Measurements from ENCODE around the gene KLHL12.

Gene KLHL12

GRCh38 chr1:202958544-202959275, 31.7 kb upstream of the KLHL12 start:
- TF ChIP-seq FOXP2 (optimal IDR thresholded peaks at IDR 0.05; ENCODE audit: borderline replicate concordance, extremely low read depth, extremely low read length, insufficient read depth): no peak
- TF ChIP-seq REST (IDR thresholded peaks at IDR 0.05; ENCODE audit: insufficient read depth in 1 of 2, low read depth in 2 of 2, low read length in 2 of 2): no peak
- TF ChIP-seq POLR2AphosphoS5 (IDR thresholded peaks at IDR 0.05; ENCODE audit: low read depth, low read length): no peak
- no peak for TF ChIP-seq TAF1 (IDR thresholded peaks at IDR 0.05; ENCODE audit: borderline replicate concordance, insufficient read depth, low read length)
- no peak for TF ChIP-seq SIN3A (IDR thresholded peaks at IDR 0.05; ENCODE audit: borderline replicate concordance, insufficient read depth, low read length)

- TF ChIP-seq REST (IDR thresholded peaks at IDR 0.05; ENCODE audit: insufficient read depth in 1 of 2, low read depth in 2 of 2, low read length in 2 of 2) (no peak), FOXP2 (optimal IDR thresholded peaks at IDR 0.05; ENCODE audit: borderline replicate concordance, extremely low read depth, extremely low read length, insufficient read depth) (peak; percentile 80), POLR2AphosphoS5 (IDR thresholded peaks at IDR 0.05; ENCODE audit: low read depth, low read length) (peak; percentile 90), TAF1 (IDR thresholded peaks at IDR 0.05; ENCODE audit: borderline replicate concordance, insufficient read depth, low read length) (0 out of 2 replicates have a peak, but pooled peaks have one; percentile 21), SIN3A (IDR thresholded peaks at IDR 0.05; ENCODE audit: borderline replicate concordance, insufficient read depth, low read length) (peak; percentile 57; the same call in 1 of the 2 replicates)
These were observed 30.9 kb upstream of the KLHL12 start, which contains the start of gene ADIPOR1 for GRCh38 chr1:202957733-202958543. ADIPOR1 (minus strand) TSS chr1:202958312; CDS start chr1:202951070, 7,242 bp downstream.

GRCh38 chr1:202956969-202957368, 29.9 kb upstream of the KLHL12 start:
- TF ChIP-seq REST (IDR thresholded peaks at IDR 0.05; ENCODE audit: insufficient read depth in 1 of 2, low read depth in 2 of 2, low read length in 2 of 2) (no peak), SIN3A (IDR thresholded peaks at IDR 0.05; ENCODE audit: borderline replicate concordance, insufficient read depth, low read length) (no peak), FOXP2 (optimal IDR thresholded peaks at IDR 0.05; ENCODE audit: borderline replicate concordance, extremely low read depth, extremely low read length, insufficient read depth) (no peak), TAF1 (IDR thresholded peaks at IDR 0.05; ENCODE audit: borderline replicate concordance, insufficient read depth, low read length) (no peak), POLR2AphosphoS5 (IDR thresholded peaks at IDR 0.05; ENCODE audit: low read depth, low read length) (no peak)

- TF ChIP-seq TAF1 (IDR thresholded peaks at IDR 0.05; ENCODE audit: borderline replicate concordance, insufficient read depth, low read length): no peak
- no peak for TF ChIP-seq SIN3A (IDR thresholded peaks at IDR 0.05; ENCODE audit: borderline replicate concordance, insufficient read depth, low read length)
- no peak for TF ChIP-seq POLR2AphosphoS5 (IDR thresholded peaks at IDR 0.05; ENCODE audit: low read depth, low read length)
- TF ChIP-seq FOXP2 (optimal IDR thresholded peaks at IDR 0.05; ENCODE audit: borderline replicate concordance, extremely low read depth, extremely low read length, insufficient read depth): no peak
These were observed 27.2 kb upstream of the KLHL12 start for GRCh38 chr1:202954057-202954745.

- TF ChIP-seq POLR2AphosphoS5 (IDR thresholded peaks at IDR 0.05; ENCODE audit: low read depth, low read length): no peak
- TF ChIP-seq SIN3A (IDR thresholded peaks at IDR 0.05; ENCODE audit: borderline replicate concordance, insufficient read depth, low read length): no peak
- no peak for TF ChIP-seq TAF1 (IDR thresholded peaks at IDR 0.05; ENCODE audit: borderline replicate concordance, insufficient read depth, low read length)
- no peak for TF ChIP-seq REST (IDR thresholded peaks at IDR 0.05; ENCODE audit: insufficient read depth in 1 of 2, low read depth in 2 of 2, low read length in 2 of 2)
- TF ChIP-seq FOXP2 (optimal IDR thresholded peaks at IDR 0.05; ENCODE audit: borderline replicate concordance, extremely low read depth, extremely low read length, insufficient read depth): no peak
These were observed 26.4 kb upstream of the KLHL12 start for GRCh38 chr1:202953392-202953791.
